Testis (tissue), 2 donors: ENCODE results near the gene TRMT11.

Experiments
- CTCF ChIP-seq, 3 experiments: fragments of 450-650 bp in 2 of 3; fragments of 200-600 bp in 1 of 3; sonication (generic) in 1 of 3; IDR thresholded peaks; one replicate each; pipeline ENCODE4 v1.5.1; 2016 to 2019; ENCODE audit warnings: antibody characterized with exemption in 3 of 3, mild to moderate bottlenecking in 2 of 3, moderate library complexity in 1 of 3
- POLR2A ChIP-seq: fragments of 450-650 bp; IDR thresholded peaks from one replicate; pipeline ENCODE4 v1.6.1; 2017; ENCODE audit warnings: antibody characterized with exemption, mild to moderate bottlenecking, moderate library complexity

- TF ChIP-seq CTCF (IDR thresholded peaks at IDR 0.05) = no peak
- no peak for TF ChIP-seq POLR2A
Observed at GRCh38 chr6:126071000-126071647, 84.8 kb downstream of the TRMT11 start.
